GM21381 (cell line): Measurements from ENCODE around the gene ARMH3.

Source experiments
- ATAC-seq: cut with Tn5 transposase; IDR thresholded peaks from one replicate; pipeline ENCODE4 v1.9.1; 2021; ENCODE audit warnings: mild to moderate bottlenecking, moderate library complexity; ENCODE audit not compliant: unreplicated experiment

Gene ARMH3, protein sequence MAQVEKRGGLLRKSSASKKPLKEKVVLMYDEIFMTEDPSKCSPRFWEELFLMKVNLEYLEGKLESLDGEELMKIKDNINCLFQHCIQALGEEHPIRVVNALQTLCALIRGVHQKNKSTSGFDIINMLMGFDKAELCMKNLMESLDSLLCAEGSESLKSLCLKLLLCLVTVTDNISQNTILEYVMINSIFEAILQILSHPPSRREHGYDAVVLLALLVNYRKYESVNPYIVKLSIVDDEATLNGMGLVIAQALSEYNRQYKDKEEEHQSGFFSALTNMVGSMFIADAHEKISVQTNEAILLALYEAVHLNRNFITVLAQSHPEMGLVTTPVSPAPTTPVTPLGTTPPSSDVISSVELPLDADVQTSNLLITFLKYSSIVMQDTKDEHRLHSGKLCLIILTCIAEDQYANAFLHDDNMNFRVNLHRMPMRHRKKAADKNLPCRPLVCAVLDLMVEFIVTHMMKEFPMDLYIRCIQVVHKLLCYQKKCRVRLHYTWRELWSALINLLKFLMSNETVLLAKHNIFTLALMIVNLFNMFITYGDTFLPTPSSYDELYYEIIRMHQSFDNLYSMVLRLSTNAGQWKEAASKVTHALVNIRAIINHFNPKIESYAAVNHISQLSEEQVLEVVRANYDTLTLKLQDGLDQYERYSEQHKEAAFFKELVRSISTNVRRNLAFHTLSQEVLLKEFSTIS

DNA sequence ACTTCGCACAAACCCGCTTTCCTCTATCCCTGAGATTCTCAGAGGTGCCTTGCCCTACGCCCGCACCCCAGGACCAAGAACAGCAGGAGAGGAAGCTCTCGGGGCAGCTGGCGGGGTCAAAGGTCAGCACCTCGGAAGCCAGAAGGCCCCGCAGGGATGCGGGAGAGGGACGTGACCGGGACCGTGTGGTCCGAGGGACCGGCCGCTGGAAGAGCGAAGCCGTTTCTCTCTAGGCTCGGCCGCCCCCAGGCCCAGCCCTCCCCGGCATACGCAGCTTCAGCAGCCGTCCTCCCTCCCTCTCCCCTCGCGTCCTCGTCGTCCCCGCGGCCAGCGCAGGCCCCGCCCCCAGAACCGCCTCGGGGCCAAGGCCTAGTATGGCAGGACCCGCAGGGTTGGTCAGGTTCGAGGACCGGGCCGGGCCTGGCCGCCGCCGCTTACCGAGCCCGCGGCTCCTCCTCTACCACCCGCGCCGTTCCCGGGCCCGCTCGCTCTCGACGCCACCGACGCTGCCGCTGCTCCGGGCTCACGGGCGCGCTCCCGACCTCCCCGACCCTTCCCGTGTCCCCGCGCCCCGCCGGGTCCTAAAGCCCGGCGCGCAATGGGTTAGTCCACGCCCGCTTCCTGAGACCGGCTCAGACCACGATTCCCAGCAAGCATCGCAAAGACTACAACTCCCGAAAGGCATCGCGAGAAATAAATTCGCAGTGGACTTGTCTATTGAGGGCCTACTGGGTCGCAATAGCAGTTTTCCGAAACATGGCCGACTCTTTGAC lies at the start of gene ARMH3:
TSS of gene ARMH3 (minus strand) at position 527 of the 773 bp plus-strand sequence. CDS start 16,059 bp downstream, outside the sequence.
- peak; percentile 91 for ATAC-seq

DNA sequence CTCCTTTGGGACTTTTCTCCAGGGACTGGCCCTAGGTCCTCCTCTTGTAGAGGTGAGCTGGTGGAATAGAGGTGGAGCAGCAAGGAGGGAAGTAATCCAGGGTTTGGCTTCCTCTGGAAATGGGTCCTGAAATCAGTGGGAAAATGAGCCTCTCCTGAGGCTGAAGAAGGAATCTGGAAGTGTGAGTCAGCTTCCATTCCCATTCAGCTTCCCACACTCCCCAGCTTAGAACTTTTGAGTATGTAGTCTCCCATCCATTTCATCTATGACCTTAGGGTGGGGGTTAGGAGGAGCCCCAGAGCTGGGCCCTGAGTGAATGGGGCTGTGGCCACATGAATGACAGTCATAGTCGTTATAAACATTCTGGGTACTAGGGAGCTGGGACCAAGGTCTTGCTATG lies 46.4 kb upstream of the ARMH3 start:
- no peak for ATAC-seq

DNA sequence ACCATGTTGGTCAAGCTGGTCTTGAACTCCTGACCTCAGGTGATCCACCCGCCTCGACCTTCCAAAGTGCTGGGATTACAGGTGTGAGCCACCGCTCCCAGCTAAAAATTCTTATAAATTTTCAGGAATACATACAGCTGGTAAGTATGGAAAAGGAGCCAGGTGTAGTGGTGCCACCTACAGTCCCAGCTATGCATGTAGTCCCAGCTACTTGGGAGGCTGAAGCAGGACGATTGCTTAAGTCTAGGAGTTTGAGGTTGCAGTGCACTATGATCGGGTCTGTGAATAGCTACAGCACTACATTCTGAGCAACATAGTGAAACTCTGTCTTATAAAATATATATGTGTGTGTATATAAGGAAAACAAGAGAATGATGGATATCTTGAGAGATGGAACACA lies 45.2 kb upstream of the ARMH3 start:
- no peak for ATAC-seq

DNA sequence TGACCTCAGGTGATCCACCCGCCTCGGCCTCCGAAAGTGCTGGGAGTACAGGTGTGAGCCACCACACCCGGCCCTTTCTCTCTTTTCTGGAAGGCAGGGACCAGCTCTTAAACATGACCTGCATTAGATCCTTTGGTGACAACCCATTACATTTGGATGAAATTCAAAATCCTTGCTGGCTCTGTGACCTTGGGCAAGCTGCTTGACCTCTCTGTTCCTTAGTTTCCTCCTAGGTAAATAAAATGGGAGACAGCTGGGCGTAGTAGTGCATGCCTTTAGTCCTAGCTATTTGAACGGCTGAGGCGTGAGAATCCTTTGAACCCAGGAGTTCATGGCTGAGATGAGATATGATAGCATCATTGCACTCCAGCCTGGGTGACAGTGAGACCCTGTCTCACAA lies 40.5 kb upstream of the ARMH3 start:
- no peak for ATAC-seq

DNA sequence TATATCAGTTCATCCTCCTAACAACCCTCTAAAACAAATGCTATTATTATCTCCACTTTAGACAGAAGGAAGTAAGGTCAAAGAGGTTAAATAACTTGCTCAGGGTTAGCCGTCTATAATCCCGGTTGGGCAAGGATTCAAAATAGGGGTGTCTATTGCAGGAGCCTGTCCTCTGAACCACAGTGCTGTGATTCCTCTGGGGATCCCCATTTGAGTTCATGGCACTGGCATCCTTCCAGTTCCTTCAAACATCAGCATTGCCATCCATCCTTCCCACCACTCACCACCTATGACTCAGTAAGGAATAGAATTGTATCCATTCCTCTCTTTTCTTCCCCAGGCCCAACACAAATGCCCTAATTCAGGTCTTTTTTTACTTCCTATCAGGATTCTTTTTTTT lies 34.8 kb upstream of the ARMH3 start:
- no peak for ATAC-seq

DNA sequence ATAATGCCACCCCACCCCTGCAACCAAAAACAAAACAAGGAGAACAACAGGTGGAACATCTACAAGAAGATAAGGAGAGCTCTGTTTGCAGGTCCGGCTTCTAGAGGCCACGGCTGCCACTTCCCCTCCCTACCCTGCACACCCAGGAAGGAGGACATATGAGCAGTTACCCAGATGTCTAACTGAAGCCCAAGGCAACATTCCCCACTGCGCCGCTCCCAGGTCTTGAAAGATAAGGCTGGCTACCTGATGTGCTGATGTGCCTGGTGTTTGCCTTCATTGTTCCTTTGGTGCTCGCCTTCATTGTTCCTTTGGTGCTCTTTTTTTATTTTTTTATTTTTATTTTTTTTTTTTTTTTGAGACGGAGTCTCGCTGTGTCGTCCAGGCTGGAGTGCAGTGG lies 30.2 kb upstream of the ARMH3 start:
- ATAC-seq: no peak

DNA sequence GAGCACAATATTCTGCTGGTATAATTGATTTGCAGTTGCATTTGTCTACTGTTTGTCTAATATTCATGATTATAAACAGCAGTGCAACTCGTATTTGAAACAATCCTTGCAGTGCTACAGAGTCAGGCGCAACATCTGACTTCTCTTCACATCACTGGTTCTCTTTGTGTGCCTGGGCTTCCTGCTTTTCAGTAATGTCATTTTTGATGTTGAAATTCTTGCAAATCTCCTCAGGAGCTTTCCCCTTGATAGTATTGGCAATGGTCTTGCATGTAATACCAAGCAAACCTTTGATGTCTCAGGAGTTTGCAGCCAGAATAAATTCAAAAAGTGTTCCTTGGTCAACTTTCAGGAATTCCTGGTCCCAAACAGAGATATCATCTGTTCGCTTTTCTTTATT lies 29.4 kb upstream of the ARMH3 start:
- no peak for ATAC-seq

DNA sequence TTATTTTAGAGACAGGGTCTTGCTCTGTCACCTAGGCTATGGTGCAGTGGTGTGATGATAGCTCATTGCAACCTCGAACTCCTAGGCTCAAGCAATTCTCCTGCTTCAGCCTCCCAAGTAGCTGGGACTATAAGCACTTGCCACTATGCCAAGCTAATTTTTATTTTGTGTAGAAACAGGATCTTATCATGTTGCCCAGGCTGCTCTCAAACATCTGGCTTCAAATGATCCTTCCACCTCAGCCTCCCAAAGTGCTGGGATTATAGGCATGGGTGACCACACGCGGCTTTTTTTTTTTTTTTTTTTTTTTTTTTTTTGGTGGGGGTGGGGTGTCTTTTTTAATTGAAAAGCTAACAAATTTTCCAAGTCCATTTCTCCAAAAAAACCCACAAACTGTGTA lies 27.6 kb upstream of the ARMH3 start:
- no peak for ATAC-seq

DNA sequence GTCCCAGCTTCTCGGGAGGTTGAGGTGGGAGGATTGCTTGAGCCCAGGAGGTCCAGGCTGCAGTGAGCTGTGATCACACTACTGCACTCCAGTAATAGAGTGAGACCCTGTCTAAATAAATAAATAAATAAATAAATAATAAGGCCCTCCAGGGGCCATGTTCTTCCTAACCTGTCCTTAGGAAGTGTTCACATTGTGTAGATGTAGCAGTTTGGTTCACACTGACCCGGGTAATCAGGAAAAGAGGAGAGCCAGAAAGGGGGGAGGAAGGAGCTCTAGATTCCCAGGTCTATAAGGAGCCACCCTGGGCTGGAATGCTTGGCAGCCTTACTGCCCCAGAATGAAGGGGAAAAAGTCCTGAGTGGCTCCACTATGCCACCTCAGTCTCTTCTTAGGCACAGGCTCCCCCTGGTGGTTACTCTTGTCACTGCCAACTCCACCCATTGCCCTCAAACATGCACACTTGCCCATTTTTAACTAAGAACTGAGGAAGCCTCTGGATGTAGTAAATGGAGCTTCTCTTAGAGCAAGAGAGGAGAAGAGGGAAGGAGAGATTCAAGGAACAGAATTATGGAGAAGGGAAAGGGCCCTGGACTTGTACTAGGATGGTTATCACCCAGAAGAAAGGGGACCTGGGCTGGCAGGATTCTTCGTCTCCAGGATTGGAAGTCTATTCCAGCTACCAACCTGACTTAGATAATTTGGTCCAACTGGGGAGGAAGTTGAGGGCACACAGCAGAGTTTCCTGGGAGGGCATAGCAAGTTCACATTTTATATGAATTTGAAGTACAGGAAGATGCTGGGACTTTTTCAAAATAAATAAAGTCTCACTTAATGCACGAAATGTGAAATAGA lies 16.9 kb upstream of the ARMH3 start:
- peak; percentile 68 for ATAC-seq

DNA sequence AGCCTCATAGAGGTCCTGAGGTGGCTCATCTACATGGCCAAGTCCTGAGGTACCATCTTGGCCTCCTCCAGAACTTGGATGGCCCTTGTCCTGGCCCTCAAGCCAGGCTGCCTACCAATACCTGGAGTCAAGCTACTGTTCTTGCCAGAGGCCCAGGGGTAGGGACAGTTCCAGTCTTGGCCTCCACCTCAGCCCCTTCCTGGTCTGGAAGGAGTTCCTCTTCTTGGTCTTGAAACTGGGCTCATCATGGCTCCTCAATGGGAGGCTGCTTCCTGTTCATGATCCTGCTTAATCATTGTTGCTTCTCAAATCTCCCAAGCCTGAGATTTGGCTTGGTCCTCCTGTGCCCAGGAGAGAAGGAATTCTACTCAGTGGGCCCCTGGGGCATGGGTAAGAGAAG lies 13.1 kb upstream of the ARMH3 start:
- ATAC-seq: no peak

DNA sequence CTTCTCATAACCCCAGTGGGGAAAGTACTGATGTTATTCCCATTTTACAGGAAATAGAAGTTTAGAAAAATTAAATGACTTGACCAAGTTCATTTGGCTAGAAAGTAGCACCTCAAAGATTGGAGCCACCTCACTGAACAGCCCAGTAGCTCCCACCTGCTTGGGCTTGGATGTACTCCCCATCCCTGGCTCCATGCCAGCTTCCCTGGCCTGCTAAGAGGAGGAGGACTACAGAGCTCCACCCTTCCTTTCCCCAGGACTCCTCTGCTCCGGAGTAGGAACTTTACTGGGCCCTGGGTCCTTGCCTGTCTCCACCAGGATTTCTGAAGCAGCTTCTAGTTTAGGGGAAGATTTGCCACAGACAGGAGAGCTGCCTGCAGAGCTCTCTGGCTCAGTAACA lies 12.2 kb upstream of the ARMH3 start:
- ATAC-seq: no peak

DNA sequence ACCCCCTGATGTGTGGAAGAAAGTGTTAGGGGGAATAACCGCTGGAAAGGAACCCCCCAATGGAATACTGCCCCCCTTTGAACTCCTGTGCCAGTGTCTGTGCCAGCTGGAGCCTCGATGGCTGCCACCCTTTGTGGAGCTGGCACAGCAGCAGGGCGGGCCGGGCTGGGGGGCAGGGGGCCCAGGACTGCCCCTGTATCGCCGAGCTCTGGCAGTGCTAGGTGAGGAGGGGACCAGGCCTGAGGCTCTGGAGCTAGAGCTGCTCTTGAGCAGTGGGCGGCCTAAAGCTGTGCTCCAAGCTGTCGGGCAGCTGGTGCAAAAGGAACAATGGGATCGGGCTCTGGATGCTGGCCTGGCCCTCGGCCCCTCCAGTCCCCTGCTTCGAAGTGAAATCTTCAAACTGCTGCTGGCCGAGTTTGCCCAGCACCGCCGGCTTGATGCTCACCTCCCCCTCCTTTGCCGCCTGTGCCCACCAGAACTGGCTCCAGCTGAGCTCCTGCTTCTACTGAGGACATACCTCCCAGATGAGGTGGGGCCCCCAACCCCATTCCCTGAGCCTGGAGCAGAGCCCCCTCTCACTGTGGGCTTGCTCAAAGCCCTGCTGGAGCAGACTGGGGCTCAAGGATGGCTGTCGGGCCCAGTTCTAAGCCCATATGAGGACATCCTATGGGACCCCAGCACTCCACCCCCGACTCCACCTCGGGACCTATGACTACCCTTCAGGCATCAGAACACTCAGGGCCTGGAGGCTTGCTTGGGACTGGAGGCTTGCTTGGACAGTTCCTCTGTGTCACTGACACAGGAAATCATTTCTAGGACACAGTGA lies 11.3 kb upstream of the ARMH3 start:
- no peak for ATAC-seq

DNA sequence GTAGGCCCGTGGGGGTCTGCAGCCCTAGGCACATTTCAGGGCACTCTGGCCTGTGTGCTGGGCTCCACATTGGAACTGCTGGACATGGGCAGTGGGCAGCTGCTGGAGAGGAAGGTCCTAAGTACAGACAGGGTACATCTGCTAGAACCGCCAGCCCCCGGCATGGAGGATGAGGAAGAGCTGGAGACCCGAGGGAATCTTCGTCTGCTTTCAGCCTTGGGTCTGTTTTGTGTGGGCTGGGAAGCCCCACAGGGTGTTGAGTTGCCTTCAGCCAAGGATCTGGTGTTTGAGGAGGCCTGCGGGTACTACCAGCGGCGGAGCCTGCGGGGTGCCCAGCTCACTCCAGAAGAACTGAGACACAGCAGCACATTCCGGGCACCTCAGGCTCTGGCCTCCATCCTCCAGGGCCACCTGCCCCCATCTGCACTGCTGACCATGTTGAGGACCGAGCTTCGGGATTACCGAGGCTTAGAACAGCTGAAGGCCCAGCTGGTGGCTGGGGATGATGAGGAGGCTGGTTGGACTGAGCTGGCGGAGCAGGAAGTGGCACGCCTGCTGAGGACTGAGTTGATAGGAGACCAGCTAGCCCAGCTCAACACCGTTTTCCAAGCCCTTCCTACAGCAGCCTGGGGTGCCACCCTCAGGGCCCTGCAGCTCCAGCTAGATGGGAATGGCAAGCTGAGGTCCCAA lies 10.6 kb upstream of the ARMH3 start:
- ATAC-seq: no peak

DNA sequence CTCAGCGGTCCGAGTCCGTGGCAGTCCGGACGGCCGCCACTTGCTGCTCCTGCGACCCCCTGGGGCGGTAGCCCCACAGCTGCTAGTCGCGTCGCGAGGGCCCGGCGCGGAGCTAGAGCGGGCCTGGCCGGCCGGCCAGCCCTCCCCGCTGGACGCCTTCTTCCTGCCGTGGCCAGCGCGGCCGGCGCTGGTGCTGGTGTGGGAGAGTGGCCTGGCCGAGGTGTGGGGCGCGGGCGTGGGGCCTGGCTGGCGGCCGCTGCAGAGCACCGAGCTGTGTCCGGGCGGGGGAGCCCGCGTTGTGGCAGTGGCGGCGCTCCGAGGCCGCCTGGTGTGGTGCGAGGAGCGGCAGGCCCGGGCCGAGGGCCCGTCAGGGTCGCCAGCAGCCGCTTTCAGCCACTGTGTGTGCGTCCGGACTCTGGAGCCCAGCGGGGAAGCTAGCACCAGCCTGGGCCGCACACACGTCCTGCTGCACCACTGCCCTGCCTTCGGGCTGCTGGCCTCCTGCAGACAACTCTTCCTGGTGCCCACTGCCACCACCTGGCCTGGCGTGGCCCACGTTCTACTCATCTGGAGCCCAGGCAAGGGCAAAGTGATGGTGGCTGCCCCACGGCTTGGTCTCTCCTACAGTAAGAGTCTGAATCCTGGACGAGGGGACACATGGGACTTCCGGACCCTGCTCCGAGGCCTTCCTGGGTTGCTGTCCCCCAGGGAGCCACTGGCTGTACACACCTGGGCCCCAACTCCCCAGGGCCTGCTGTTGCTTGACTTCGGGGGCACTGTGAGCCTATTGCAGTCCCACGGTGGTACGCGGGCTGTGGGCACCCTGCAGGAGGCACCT lies 9.8 kb upstream of the ARMH3 start:
- peak; percentile 22 for ATAC-seq

DNA sequence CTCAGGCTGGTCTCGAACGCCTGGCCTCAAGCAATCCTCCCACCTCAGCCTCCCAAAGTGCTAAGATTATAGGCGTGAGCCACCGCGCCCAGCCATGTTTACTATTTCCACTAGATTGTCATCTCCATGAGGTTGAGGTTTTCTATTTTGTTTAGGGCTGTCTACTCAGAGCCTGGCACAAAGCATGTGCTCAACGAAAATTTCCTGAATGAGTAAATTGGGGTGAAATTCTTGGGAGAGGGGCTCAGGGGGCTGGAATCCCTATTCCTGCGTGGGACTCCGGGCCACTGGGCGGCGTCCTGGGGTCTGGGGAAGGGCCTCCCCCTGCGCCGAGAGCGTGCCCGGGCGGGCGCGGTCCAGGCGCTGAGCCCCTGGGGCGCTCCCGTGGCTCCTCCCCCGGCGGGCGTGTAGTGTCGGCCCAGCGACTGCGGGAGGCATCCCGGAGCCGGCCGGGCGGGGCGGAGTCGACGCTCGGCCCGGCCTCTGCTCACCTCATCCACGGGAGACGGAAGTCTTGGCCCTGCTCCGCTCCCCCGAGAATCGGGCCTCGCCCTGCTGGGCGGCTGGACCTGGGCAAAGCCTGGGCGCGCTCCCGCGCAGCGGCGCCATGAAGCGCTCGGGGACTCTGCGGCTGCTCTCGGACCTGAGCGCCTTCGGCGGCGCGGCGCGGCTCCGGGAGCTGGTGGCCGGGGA lies 9.0 kb upstream of the ARMH3 start, which contains the start of gene HPS6:
TSS of gene HPS6 (plus strand) at position 482 of the 693 bp plus-strand sequence. CDS start at position 608, 126 bp downstream.
- ATAC-seq: peak; percentile 96

DNA sequence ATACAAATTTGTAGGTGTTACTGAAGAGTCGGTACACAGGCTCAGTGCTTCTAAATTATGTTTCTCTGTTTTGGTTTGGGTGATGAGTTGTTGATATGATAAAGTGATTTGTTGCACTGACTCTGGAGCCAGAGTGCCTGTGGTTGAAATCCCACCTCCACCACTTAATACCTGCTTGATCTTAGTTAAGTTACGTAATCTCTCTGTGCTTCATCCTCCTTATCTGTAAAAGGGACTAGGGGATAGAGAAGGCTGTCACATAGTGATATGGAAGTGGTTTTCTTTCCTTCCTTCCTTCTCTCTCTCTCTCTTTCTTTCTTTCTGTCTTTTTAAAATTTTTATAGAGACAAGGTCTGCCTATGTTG lies 8.5 kb upstream of the ARMH3 start:
- ATAC-seq: no peak

DNA sequence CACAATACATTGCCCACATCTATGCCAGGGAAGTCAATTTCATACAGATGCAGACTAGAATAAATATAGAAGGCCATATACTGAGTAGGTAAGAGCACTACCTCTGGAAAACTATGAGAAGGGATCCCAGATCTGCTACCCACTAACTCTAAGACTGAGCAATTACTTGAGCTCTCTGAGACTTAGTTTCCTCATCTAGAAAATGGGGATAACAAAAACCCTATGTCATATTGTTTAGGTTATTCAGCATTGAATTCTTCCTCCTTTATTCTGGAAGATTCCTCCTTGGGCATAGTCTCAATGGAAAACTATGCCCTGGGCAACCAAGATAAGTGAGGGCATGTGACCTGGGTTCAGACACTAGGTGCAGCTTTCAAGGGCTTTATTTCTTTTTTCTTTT lies 4.0 kb upstream of the ARMH3 start:
- no peak for ATAC-seq
